ENCODE data around the gene ELP4.

Gene ELP4

DNA sequence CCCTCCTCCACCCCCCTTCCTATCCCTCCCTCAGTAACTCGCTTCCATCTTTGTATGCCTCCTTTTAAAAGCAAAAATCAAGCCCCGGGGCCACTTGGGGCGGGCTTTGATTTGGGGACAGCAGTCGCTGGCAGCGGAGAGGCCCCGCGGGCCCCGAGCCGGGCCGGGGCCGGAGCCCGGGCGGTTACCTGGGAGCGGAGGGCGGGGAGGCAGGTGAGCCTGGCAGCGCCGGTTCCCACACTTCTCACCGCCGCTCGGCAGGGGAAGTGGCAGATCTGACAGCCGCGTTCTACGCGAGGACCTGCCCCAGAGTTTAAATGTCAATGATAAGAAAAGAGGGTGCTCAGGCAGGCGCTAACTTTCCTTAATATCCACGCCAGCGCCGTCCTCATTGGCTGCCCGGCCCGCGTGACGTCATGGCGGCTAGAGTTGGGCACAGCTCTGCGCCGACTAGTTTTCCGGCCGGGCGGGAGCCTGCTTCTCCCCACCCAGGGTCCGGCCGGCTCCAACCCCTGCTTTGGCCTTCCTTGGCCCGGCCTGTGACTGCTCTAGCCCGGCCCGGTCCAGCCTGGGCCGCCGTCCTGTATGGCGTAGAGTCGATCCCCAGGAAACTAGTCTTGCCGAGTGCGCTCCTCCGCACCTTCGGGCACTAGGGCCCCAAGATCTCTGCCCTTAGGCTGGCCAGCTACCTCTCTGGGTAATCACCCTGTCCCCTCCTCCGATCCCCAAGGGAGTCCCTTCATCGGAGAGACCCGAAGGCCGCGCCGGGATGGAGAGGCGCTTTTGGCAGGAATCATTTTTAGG lies 308.3 kb downstream of the ELP4 start:
- DNase-seq (ENCODE audit: extremely low spot score, insufficient read length, low read depth) (no peak), FAIRE-seq (no peak)

DNA sequence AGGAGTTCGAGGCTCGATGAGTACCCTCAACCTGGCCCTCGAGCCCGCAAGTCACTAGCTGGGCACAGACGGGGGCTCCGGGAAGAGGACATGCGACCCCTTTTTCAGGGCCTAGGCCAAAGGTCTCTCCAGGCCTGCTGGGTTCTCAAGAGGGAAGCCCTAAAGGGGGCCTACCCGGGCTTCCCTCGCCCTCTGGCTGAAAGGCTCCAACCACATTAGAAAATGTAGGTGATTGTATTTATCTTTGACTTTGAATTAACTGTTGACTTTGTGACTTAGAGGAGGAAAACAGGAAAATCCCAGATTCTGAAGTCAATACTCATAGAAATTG lies 308.8 kb downstream of the ELP4 start:
- FAIRE-seq (no peak), DNase-seq (ENCODE audit: extremely low spot score, insufficient read length, low read depth) (no peak)

DNA sequence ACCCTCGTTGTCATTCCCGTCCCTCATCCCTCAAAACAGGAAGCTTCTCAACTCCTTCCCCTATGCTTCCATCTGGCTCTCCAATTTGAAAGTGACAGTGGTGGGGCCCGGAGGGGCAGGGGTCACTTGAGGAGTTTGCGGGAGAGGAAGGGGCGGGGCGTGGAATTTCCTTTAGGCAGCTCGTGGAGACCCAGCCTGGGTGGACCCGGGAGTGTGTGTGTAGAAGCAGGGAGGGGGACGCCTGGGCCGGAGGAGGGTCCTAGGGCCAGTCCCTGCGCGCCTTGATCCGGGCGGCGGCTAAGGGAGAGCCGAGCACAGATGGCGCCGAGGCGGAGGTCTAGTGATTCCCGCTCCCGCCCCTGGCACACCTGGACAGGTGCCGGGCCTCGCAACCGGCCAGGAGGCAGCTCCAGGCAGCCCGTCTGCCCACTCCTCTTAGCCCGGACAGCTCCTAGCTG lies 309.3 kb downstream of the ELP4 start:
- DNase-seq (ENCODE audit: extremely low spot score, insufficient read length, low read depth) = no peak
- FAIRE-seq = no peak

DNA sequence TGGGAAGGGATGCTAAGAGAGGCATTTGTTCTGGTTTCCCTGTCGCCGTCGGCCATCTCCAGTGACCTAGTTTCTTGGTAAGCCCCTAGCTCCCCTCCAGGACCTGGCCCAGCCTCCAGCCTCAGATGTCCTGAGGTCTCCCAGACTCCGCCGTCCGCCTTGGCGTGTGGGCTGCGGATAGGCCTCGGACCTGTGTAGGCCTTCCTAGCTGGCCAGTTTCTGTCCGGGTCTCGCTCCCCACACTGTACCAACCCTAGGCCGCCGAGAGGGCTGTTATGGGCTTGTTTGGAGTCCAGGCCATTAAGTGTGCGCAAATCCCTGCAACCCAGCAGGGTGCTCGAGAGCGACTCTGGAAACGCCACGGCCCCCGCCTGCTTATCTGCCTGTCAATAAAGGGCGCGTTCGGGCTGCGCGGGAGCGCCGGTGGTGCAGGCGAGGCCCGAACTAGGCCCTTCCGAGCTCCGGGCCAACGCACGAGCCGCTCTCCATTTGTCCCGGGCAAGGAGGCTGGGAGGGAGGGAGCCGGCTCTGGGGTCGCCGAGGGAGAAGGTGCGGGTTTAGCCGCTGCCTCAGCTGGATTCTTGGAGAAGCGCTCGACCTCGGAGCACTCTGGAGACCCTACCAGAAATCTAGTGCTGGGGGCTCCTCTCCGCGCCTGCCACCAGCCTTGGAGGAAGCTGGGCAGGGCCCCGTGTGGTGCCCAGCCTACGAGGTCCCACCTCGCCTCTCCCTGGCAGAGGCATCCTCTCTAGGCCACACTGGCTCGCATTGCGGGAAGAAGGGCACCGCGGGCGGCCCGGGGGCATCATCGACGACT lies 310.3 kb downstream of the ELP4 start:
- FAIRE-seq (no peak), DNase-seq (ENCODE audit: extremely low spot score, insufficient read length, low read depth) (no peak)

DNA sequence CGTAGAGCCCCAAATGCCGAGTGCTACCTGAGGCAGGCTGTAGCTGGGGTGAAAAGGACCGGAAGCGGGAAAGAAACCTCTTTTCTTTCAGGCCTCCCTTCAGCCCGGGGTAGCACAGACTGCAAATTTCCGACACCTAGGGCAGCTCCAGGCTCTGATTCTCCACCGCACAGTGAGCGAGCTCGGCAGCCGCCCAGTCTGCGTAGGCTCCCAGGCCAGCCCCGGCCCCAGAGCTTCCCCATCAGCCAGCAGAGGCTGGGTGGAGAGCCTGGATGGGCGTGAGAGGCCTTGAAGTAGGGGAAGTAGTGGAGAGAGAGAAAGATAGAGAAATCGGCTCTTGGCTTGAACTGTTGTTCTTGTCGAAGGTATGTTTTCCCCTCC lies 310.9 kb downstream of the ELP4 start:
- DNase-seq (ENCODE audit: extremely low spot score, insufficient read length, low read depth) (no peak), FAIRE-seq (no peak)

DNA sequence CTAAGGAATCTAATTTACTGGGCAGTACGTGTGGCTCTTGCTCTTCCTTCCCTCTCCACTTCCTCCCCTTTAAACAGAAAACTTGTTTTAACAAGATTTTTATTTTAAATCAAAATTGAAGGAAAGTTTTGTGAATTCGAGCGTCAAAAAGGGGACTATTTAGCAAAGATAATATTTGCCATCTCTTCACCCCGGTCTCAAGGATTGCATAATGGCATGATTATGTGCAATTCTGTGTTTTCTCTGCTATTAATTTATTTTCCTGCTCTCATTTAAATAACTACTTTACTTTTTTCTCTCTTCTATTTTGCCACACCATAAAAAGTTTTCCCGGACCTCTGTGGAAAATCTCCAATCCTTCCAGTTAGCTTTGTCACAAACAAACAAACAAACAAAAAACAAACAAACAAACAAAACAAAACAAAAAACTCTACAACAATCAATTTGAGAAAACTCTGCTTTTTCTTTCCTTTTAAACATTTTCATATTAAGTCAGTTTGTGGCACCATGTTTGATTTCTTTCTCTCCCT lies 311.7 kb downstream of the ELP4 start:
- FAIRE-seq = no peak
- no peak for DNase-seq (ENCODE audit: extremely low spot score, insufficient read length, low read depth)

DNA sequence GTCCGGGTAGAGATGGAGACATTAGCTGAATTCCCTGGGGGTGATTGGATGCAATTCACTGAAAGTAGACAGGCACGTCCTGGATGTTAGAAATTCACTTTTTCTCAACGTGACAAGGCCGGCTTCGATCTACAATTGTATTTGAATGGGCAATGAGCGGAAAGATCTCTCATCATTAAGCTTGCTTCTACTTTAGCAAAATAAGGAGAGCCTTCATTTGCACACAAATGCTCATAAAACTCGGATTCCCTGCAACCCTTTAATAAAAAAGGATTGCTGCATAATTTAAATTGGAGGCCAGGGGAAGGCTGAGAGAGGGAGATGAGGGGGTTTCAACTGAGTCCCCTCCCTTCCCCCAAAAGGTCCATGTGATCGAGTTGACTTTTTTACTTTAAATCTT lies 312.2 kb downstream of the ELP4 start:
- FAIRE-seq = no peak
- DNase-seq (ENCODE audit: extremely low spot score, insufficient read length, low read depth) = no peak

DNA sequence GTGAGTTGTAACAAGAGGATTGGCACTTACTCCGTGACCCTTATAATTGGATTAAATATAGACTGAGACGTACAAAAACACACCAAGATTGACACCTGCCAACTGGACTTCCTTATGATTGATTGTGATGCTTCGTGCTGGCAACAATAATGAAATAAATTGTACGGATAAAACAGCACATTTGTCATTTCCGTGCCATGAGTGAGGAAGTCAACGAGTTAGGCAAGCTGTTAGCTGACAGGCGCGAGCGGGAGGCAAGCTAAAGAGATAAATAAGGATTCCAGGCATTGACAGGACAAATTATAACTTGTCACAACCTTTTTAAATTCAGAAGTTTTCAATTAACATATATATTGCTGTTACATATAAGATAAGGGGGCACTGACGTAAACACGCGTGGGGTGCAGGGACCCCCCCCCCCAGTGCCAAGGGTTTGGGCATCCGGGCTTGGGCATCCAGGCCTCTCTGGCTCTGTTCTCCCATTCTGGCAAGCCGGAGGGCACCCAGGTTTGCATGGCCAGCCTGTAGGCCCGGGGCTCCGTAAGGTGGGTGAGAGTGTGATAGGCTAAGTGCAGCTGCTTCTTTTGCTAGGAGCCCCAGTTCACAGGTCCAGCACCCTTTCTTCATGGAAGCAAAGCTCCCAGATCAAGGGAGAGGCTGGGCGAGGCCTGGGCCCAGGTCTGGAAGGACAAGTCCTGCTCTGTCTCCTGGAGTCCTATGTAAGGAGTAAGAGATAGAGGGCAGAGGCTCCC lies 312.8 kb downstream of the ELP4 start:
- no peak for DNase-seq (ENCODE audit: extremely low spot score, insufficient read length, low read depth)
- FAIRE-seq = no peak

DNA sequence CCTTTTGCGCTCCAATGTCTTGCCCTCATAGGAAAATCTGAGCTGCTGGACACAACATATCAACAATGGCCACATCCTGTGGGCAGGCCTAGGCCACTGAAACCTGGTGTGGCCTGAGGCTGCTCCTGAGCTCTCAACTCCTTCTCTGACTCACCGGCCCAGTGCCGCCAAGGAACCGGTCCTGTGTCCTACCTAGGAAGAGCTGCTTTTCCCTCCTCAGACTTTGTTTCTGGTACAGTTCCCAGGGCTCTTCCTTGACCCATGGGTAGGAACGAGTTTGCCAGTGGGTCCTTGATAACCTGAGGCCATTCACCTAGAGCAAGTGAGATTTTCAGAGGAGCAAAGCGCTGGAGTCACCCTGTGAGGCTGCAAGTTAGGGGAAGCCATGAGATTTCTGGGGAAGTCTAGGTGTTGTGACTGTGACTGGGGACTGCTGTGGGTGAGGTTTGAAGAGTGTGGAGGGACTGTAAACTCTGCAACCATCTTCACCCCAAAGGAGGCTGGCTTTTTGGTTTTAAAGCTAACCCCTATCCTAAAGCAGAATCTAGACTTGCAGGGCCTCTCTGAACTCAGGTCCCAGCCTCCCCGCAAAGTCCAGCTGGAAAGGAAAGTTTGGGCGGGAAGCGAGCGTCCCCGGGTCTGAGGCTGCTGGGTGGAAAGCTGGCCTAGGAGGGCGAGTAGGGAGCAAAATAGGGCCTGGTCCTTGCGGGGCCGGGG lies 313.5 kb downstream of the ELP4 start:
- no peak for DNase-seq (ENCODE audit: extremely low spot score, insufficient read length, low read depth)
- FAIRE-seq = no peak

DNA sequence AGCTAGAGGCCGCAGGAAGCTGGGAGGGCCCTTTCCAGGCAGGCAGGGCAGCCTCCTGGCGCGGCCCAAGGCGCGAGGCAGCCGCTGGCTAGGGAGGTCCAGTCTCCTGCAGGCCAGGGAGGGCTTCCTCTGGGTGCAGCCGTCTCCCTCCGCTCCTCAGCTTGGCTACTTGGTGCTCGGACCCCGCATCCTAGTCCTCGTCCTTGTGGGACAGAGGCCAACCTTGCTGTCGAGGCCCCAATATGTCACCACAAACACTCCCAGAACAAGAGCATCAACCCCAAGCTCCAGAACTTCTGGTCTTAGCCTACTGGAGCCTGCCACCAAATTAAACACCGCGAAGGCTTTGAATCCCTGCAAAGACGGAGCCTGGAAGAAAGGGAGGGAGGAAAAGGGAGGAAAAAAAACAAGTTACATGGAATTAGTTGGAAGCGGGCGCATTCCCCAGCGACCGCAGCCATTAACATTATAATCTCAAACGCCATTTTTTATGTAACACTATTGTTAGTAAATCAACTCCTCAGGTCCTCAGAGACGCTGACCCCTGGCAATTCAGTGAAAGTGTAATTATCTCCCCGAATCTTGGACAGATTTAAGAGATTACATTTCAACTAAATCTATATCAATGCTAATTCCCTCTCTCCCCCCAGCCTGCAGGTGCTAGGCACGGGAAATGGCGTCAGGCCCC lies 314.2 kb downstream of the ELP4 start:
- DNase-seq (ENCODE audit: extremely low spot score, insufficient read length, low read depth) (no peak), FAIRE-seq (no peak)

DNA sequence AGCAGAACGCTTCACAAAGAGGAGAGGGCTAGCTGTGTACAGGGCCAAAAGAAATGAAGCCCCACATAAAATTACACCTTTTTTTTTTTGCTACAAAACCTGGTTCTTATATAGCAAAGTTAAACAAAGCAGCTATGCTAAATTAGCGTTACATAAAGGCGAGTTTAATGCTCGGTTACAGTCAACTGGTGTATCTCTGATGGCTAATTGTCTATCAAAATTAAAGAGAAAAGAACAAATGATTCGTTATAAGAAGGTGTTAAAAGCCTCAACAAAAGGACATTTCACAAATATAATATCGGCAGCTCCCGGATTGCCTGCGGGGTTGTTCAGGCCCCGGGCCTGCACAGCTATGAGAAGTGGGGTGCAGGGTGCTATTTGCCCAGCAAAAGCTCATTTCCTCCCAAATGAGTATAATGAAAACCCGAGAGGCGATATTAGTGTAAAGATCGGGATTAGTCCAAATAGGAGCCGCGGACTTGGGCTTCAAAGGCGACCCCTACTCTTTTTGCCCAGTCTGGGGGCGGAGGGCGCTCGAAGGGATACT lies 314.8 kb downstream of the ELP4 start:
- FAIRE-seq (no peak), DNase-seq (ENCODE audit: extremely low spot score, insufficient read length, low read depth) (no peak)

DNA sequence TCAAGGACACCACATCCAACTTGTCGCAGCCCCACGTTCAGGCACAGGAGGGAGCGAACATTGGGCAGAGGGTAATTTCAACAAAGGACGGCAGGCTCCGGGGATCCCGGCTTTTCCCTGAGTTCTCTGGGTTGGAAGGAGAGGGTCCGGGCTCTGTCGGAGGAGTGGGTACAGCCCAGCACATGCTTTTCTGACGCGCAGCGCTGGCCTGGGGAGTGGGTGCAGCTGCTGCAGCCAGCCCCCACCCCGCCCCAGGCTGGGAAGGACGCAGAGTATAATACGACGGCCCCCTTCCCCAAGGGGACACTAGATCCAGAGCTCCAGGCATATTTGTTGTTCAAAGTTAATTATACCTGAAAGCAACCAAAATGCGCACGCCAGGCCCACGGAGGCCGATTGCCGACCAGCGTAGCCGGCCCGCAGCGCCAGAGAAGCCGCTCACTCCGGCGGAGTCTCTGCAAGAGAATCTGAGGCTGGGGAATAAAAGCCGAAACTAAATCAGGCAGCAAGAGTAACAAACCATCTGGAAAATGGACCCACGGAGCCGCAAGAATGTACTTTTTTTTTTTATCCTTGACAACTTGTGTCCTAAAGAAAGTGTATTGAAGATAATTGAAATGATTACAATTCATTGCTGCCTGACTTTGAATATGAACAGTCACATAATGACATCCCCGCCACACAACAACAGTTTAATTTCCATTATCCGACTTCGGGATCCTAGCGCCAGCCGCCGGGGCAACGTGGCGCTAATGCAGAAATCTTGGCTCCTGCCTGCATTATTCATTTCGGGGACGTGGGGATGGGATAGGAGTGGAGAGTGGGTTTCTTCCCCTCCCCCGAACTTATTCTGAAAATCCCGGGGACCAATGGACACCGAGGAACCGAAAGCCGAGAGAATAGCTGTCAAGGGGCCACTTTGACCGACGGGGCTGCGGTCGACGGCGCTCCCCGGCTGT lies 315.6 kb downstream of the ELP4 start:
- FAIRE-seq (no peak), DNase-seq (ENCODE audit: extremely low spot score, insufficient read length, low read depth) (no peak)

DNA sequence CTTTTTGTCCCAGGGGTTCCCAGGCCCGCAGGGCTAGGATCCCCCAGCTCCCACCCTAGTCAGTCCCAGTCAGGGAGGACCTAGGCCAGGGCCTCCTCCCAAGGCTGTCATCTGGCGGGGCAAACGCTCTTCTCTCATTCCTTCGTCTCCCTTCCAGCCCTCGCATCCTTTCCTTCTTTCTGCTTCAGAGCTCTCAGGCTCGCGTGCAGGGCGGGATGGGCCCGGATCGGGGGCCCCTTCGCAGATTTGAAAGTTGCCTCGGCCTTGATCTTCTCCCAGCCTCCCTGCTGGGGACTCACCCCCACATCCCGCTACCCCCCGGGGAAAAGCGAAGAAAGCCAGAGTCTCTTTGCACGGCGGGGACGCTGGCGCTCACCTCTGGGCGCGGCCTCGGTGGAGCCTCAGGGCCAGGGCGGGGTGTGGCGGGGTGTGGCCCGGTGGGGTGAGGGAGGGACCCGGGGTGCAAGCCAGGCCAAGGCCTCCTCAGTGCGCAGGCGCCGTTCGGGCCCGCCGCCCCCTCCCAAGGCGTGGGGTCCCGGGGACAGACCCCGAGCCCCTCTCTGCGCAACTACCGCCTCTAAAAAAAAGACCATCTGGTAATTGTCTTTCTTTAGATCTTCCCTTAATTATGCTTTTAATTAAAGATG lies 316.4 kb downstream of the ELP4 start:
- FAIRE-seq = no peak

DNA sequence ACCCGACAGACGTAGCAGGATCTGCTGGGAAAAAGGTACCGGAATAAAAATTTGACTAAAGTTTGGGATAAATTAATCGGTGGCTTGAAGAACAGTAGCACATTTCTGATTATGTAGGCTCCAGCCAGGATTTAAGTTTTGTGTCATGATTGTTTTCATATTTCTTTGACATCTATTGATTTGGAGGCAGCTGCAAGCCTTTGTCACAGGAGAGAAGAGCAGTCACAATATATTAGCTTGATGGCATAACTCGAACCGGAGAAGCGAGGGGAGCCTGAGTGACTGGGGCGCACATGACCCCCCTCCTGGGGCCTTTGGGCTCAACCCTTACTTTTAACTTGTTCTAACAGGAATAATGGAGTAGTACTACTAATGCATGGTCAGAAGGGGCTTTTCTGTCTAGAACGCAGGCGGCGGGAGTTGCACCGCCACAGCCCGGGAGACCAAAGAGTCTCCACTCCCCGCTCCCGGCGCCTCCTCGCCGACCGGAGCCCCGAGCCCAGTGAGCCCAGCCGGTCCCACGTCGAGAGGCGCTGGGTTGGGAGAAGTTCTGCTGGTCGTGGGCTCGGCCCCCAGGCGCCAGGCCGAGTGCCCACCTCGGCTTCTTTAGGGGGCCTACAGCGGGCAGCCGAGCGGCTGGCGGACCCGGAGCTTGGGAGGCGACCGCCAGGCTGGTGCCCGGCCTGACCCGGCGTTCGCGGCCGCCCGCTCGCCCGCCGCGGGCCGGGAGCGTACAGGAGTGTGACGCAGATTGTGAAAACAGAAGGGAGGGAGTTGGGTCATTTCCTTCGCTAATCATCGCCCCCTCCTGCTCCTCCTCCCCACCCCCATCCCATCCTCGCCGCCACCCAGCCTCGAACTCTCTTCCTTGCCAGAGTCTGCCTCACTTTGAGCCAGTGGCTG lies 317.2 kb downstream of the ELP4 start:
- FAIRE-seq (no peak), DNase-seq (ENCODE audit: extremely low spot score, insufficient read length, low read depth) (no peak)

More for the DNA sequence above, 316.4 kb downstream of the ELP4 start:
- DNase-seq (ENCODE audit: extremely low spot score, insufficient read length, low read depth) = no peak

DNA sequence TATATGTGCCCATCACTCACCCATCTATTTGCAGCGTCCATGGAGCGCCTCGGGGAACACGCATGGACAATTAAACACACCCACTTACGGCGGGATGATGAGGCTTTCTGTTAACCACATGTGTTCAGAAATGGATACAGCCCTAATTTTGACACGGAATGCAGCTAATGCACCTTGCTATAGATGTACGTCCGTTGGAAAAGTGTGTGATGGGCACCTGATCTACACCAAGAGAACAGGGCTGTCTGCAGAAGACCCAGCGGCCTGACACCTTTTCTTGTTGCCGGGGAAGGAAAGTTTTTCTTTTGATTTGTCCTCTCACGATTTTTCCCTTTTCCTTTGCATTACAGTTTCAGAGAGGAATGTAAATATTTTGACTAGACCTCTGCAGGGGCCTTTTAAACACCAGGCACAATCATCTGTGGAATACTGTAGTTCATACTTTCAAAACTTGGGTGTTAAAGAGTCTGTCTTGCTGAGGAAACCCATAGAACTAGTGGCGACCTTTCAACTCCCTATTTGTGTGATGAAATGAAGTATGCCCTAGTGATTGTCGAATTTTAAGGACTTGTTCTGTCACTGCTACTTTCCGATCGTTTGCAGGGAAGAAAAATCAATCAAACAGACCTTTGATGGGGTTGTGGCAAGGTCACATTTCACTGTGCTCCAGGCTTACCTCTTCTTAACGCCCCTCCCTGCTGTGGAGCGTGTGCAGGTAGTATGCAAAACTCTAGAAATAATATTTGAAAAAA lies 318.1 kb downstream of the ELP4 start:
- no peak for FAIRE-seq
- DNase-seq (ENCODE audit: extremely low spot score, insufficient read length, low read depth) = no peak

DNA sequence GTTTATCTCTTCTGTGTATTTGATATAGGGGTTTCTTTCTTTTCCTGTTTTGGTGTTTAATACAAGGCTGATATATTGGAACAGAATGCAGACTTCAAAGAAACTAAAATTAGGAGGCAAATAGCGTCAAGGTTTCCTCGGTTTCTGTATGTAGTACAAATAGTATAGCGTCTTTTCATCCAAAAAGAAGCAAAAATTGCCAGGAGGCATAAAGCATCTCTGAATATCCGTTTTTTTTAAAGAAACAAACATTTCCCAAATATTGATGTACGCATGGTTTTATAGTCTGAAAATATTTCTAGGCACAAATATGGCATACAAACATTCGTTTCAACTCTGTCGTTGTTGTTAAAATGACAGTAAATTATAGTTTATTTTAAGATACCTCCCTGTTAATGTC lies 318.6 kb downstream of the ELP4 start:
- FAIRE-seq (no peak), DNase-seq (ENCODE audit: extremely low spot score, insufficient read length, low read depth) (no peak)

Data from GM18507 (cell line).